ENCODE results near the gene ADNP. TPM values are rescaled to one million over a fixed set of nuclear protein-coding genes. Genes with fewer than 3 reads are reported as not detected.
A peak's percentile ranks its signal among the peaks of the same experiment; 100 is the strongest.

Gene ADNP
- polyA plus RNA-seq, 3 donors = 1.4 to 16.6 (median 3.3) TPM

GRCh38 chr20:50895111-50895830 lies 36.0 kb downstream of the ADNP start:
- intact Hi-C loops (cut with micrococcal nuclease) = no loop called here
- Mint-ChIP-seq H3K36me3 (peaks cover 65 to 86% of the 10 kb centered on the region in 2 donors), H3K4me3 (no peak overlapping the region), H3K27ac (no peak overlapping the region), H3K4me1 (no peaks in the 10 kb centered on the region), H3K9me3 (peaks cover 0 to 2% (median 0%) of the 10 kb centered on the region in 7 donors), H3K27me3 (ENCODE audit: low read depth in 3 of 3) (peaks cover 0 to 3% (median 0%) of the 10 kb centered on the region in 3 donors)
- H3K79me2 ChIP-seq (ENCODE audit: insufficient read depth, low read length) = peaks cover 8% of the 10 kb centered on the region
- peaks cover 54% of the 10 kb centered on the region for H4K20me1 ChIP-seq (ENCODE audit: insufficient read depth, low read length)
- no peak overlapping the region for H3K9ac ChIP-seq (ENCODE audit: insufficient read depth, low read length, poor library complexity, severe bottlenecking)
- H3K27ac ChIP-seq (ENCODE audit: low read depth in 1 of 2, low read length in 2 of 2) = no peak overlapping the region
- no peak overlapping the region for H2AFZ ChIP-seq (ENCODE audit: insufficient read depth, low read depth, low read length, poor library complexity, severe bottlenecking)
- no peaks in the 10 kb centered on the region for H3K9me3 ChIP-seq (replicated peaks in 1 of 2; ENCODE audit: control insufficient read depth in 1 of 2, insufficient read depth in 1 of 2, low read length in 2 of 2)
- no peaks in the 10 kb centered on the region for H3K27me3 ChIP-seq (ENCODE audit: control insufficient read depth in 2 of 2, insufficient read depth in 2 of 2, low read length in 2 of 2)
- no peak for DNase-seq
- H3K4me1 ChIP-seq (ENCODE audit: control insufficient read depth in 1 of 2, insufficient read depth in 2 of 2, low read length in 2 of 2) = no peaks in the 10 kb centered on the region
- no peak overlapping the region for H3K4me3 ChIP-seq (replicated peaks in 1 of 3; ENCODE audit: low read depth in 2 of 3, low read length in 3 of 3)
- H3K4me2 ChIP-seq (replicated peaks; ENCODE audit: extremely low read depth, low read length, poor library complexity, severe bottlenecking) = no peak overlapping the region
- TF ChIP-seq CTCF (IDR thresholded peaks at IDR 0.05) = no peak
- H3K36me3 ChIP-seq (replicated peaks in 1 of 2; ENCODE audit: control insufficient read depth in 1 of 2, insufficient read depth in 2 of 2, low read length in 2 of 2) = peaks cover 74 to 100% of the 10 kb centered on the region in 2 donors
- 100% methylated on average over 4 of the region's 8 CpGs for WGBS (ENCODE audit: insufficient coverage)

GRCh38 chr20:50893620-50894019 lies 37.6 kb downstream of the ADNP start:
- H3K9me3 ChIP-seq (replicated peaks in 1 of 2; ENCODE audit: control insufficient read depth in 1 of 2, insufficient read depth in 1 of 2, low read length in 2 of 2) = no peaks in the 10 kb centered on the region
- 100% methylated on average over 7 of the region's 7 CpGs for WGBS (ENCODE audit: insufficient coverage)
- Mint-ChIP-seq H3K9me3 (peaks cover 0 to 2% (median 0%) of the 10 kb centered on the region in 7 donors), H3K4me1 (no peaks in the 10 kb centered on the region), H3K27ac (peak overlapping the region in 1 of 7 donors; percentile 28), H3K27me3 (ENCODE audit: low read depth in 3 of 3) (peaks cover 0 to 1% (median 0%) of the 10 kb centered on the region in 3 donors), H3K4me3 (no peak overlapping the region), H3K36me3 (peaks cover 72 to 91% of the 10 kb centered on the region in 2 donors)
- TF ChIP-seq CTCF (IDR thresholded peaks at IDR 0.05) = no peak
- no peak overlapping the region for H3K9ac ChIP-seq (ENCODE audit: insufficient read depth, low read length, poor library complexity, severe bottlenecking)
- no peak overlapping the region for H3K4me3 ChIP-seq (replicated peaks in 1 of 3; ENCODE audit: low read depth in 2 of 3, low read length in 3 of 3)
- no peak overlapping the region for H2AFZ ChIP-seq (ENCODE audit: insufficient read depth, low read depth, low read length, poor library complexity, severe bottlenecking)
- H3K4me1 ChIP-seq (ENCODE audit: control insufficient read depth in 1 of 2, insufficient read depth in 2 of 2, low read length in 2 of 2) = no peaks in the 10 kb centered on the region
- intact Hi-C loops (cut with micrococcal nuclease) = no loop called here
- no peak for DNase-seq
- no peak overlapping the region for H3K27ac ChIP-seq (ENCODE audit: low read depth in 1 of 2, low read length in 2 of 2)
- H3K79me2 ChIP-seq (ENCODE audit: insufficient read depth, low read length) = peaks cover 5% of the 10 kb centered on the region
- peaks cover 57% of the 10 kb centered on the region for H4K20me1 ChIP-seq (ENCODE audit: insufficient read depth, low read length)
- no peaks in the 10 kb centered on the region for H3K27me3 ChIP-seq (ENCODE audit: control insufficient read depth in 2 of 2, insufficient read depth in 2 of 2, low read length in 2 of 2)
- H3K36me3 ChIP-seq (replicated peaks in 1 of 2; ENCODE audit: control insufficient read depth in 1 of 2, insufficient read depth in 2 of 2, low read length in 2 of 2) = peaks cover 76 to 100% of the 10 kb centered on the region in 2 donors
- H3K4me2 ChIP-seq (replicated peaks; ENCODE audit: extremely low read depth, low read length, poor library complexity, severe bottlenecking) = no peak overlapping the region
